Adipose tissue (tissue), 3 donors: ENCODE data around the gene C20orf173. TPM values are rescaled to one million over a fixed set of nuclear protein-coding genes. Genes with fewer than 3 reads are reported as not detected.

Experiments used
- H3K27ac ChIP-seq: one replicate; pipeline ENCODE4 v1.5.1; 2013; ENCODE audit warnings: low read depth, low read length
- WGBS, 3 donors: extraction: QIAGEN DNeasy Blood & Tissue Kit; methylation state at CpG; one replicate each; pipeline ENCODE4 v1.1.7; 2013; 5-methylcytosine and 5-hydroxymethylcytosine counted together
- polyA plus RNA-seq, 3 donors: library from polyadenylated mRNA; stranded (reverse); fragments of 200-250 nt; gene quantifications; one replicate each; pipeline ENCODE4 v1.2.3, GENCODE V29; 2013
- donor health status: healthy with polysubstance abuse.
- donor health status: Bipolar disorder and iron deficiency.
- donor health status: healthy.

Gene C20orf173, protein sequence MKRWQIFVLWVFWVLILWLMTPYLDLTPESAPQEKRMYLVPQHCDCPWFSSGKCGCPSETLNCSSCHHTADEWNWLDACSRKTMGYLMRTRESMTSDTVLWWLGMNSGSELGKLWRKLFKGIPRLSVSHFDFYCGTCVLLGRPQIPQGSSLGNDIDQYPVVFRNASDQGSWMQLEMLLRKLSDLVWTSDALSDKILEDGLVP
- not detected for polyA plus RNA-seq

DNA sequence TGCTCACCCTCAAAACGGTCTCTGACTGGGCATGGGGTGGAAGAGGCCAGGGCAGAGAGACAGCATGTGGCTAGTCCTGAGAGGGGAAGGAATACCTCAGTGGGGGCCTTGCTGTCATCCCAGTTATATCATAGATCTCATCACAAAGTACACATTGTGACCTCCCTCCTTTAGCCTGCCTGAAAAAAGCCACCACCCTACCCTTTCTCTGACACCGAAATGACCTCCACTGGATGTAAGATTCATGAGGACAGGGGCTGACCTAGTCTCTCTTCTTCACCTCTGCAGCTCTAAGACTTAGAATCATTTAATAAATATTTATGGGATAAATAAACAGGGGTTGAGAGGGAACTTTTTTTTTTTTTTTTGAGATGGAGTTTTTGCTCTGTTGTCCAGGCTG lies at the start of gene C20orf173:
Gene C20orf173, minus strand, starts transcription at position 101 of the 400 bp plus-strand sequence. CDS start 279 bp downstream, outside the sequence.
- no peak within 1 kb of the TSS for H3K27ac ChIP-seq
- 94 to 97% (median 95%) methylated on average over 2 of the region's 2 CpGs for WGBS, 3 donors

DNA sequence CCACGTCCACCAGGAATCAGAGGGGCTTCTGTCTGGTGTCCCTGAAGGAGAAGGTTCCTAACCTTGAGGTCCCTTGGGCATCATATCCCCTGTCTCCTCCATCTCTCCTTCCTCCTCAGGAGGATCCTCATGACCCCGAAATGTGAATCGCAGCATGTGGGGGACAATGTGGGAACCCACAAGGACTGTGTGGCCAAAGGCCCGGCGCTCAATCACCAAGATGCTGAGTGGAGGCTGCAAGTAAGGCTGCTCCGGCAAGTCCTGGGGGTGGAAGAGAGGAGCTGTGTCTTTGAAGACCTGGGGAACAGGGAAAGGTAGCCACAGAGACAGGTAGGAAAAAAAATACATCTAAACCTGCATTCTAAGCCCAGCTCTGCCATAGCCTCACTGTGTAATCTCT lies 49.7 kb upstream of the C20orf173 start:
- H3K27ac ChIP-seq, result no peak overlapping the region
- 93 to 96% (median 96%) methylated on average over 6 of the region's 6 CpGs for WGBS, 3 donors

DNA sequence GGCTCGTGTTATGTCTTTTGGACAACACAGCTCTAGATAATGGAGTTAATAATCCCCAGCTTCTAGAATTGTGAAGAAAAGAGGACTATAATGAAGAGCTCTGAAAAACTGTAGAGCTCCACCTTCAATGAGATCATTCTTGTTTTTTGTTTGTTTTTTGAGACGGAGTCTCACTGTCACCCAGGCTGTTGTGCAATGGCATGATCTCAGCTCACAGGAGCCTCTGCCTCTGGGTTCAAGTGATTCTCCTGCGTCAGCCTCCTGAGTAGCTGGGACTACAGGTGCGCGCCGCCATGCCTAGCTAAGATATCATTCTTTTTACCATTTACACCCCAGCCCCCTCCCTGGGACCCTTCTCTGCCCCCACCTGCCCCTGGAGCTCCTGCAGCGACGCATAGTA lies 49.0 kb upstream of the C20orf173 start:
- 90 to 91% (median 90%) methylated on average over 8 of the region's 8 CpGs for WGBS, 3 donors
- H3K27ac ChIP-seq, result no peak overlapping the region

DNA sequence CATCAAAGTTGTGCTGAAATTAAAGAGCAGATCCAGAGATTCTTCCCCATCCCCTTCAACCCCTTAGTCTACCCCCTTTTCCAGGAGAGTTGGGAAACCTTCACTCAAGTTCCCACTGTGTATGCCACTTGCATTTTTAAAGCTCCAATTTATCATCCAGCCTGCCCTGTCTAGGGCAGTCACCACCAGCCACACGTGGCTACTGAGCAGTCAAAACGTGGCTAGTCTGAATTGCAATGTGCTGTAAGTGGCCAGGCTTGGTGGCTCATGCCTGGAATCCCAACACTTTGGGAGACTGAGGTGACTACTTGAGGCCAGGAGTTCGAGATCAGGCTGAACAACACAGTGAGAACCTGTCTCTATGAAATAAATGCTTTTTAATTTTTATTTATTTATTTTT lies 47.4 kb upstream of the C20orf173 start:
- WGBS, 3 donors, result 53 to 73% (median 66%) methylated on average over 3 of the region's 3 CpGs

DNA sequence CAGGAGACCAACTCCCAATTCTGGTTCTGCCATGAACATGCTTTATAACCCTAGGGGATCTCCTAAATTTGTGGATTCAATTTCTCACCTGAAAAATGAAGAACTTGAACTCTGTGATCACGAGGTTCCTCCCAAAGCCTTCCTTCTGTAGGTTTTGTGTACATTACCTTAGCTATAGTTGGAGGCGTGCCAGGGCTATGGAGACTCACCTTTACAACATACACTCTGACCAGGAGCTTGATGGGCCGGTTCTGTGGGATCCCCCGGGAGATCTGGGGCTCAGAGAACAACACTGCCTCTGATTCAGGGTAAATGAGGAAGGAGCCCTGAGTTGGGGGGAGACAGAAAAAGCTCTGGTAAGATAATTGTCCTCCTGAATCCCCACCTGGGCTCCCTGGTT lies 46.5 kb upstream of the C20orf173 start:
- 51 to 77% (median 76%) methylated on average over 4 of the region's 4 CpGs for WGBS, 3 donors
- no peak overlapping the region for H3K27ac ChIP-seq

More for the DNA sequence above, 47.4 kb upstream of the C20orf173 start:
- no peak overlapping the region for H3K27ac ChIP-seq

DNA sequence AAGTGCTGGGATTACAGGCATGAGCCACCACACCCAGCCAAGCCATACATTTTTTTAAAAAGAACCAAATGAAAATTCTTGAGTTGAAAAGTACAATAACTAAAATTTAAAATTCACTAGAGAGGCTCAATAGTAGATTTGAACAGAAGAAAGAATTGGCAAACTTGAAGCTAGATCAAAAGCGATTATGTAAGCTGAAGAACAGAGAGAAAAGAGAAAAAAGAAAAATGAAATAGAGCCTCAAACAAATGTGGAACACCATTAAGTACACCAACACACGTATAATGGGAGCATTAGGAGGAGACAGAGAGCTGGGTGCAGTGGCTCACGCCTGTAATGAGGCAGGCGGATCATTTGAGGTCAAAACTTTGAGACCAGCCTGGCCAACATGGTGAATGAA lies 43.4 kb upstream of the C20orf173 start:
- no peak overlapping the region for H3K27ac ChIP-seq
- 87 to 98% (median 96%) methylated on average over 4 of the region's 4 CpGs for WGBS, 3 donors

DNA sequence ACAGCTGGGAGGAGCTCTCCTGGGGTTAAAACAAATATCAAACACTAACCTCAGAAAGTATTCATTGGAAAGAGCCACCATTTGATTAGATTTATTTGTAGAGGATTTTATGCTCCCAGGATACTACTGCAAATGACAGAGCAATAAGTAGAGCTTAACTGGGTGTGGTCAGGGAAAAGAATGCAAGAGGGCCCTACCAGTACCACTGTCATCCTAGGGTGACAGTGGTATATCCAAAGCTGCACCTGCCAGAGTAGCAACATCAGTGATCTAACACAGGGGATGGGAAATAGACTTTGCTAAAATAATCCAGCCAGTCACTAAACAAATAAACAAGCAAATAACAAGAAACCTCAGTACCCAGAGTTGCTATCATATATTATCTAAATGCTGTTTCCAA lies 42.1 kb upstream of the C20orf173 start:
- no peak overlapping the region for H3K27ac ChIP-seq

DNA sequence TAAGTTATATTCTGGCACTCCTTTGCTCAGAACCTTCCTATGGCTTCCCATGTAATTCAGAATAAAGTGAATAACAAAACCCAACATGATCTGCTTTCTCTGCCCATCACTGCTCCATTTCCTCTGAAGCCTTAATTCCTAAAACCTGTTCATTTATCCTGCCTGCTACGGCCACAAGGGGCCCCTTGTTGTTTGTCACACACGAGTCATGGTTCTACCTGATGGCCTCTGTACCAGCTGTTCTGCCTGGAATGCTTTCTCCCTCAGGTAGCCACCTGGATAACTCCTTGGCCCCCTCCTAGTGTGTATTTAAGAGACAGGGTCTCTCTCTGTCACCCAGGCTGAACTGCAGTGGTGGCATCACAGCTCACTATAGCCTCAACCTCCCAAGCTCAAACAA lies 39.2 kb upstream of the C20orf173 start:
- 5 to 24% (median 9%) methylated on average over 2 of the region's 2 CpGs for WGBS, 3 donors
- H3K27ac ChIP-seq, result no peak overlapping the region

DNA sequence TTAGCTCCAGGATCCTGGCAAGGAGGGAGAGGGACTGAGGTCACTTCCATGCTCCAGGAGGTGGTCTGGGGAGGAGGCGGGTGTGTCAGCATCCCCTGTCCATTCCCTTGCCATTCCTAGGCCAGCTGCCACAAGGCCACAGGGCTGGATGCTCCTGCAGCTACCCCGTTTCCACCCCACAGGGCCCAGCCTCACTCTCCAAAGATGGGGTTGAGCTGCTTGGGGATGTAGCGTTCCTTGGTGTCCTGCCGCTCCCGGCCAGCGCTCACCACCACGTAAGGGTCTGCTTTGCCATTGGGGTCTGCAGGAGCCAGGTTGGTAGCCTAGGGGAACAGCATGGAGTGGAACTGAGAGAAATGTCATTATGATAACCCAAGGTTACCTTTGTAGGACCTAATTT lies 35.5 kb upstream of the C20orf173 start:
- 94 to 96% (median 95%) methylated on average over 7 of the region's 7 CpGs for WGBS, 3 donors
- H3K27ac ChIP-seq, result no peak overlapping the region

DNA sequence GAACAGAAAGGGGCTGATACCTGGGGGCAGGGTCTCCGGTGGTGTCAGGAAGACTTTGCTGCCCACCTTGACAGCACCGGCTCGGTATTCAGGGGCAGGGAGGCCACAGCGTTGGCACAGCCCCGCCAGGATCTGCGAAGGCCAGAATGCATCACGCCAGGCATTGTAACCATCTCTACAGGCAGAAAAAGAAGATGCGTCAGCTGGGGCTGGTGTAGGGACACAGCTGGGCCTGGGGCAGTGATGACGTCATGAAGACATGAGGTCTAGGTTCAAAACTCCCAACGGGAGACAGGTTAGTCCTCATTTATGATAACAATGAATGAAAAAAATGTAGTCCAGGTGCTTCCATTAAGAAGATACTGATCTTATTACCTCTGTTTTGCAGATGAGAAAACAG lies 34.4 kb upstream of the C20orf173 start:
- 89 to 90% (median 90%) methylated on average over 10 of the region's 10 CpGs for WGBS, 3 donors
- no peak overlapping the region for H3K27ac ChIP-seq

DNA sequence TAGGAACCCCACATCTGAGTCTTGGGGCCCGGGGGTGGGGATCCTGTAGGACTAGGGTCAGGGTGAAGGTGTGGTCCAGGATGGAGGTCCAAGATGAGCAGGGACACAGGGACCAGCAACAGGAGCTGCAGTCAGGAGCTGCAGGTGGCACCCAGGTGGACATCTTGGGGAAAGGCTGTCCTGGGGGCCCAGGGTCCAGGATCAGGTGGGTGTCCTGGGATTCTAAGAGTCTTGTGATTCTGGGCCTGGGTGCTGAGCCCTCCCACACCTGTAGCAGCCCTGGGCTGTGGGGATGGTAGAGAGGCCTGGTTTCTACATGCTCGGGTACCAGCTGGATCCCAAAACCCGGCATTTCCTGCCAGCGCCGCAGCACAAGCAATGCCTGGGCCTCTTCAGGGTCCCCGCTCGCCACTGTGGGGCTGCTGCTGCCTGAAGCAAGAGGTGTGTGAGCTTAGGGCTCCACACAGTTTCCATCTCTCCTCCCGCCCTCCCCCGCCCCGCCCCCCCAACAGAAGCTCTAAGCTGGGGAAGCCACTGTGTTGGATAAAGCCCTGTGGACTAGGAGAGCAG lies 33.2 kb upstream of the C20orf173 start:
- no peak overlapping the region for H3K27ac ChIP-seq

DNA sequence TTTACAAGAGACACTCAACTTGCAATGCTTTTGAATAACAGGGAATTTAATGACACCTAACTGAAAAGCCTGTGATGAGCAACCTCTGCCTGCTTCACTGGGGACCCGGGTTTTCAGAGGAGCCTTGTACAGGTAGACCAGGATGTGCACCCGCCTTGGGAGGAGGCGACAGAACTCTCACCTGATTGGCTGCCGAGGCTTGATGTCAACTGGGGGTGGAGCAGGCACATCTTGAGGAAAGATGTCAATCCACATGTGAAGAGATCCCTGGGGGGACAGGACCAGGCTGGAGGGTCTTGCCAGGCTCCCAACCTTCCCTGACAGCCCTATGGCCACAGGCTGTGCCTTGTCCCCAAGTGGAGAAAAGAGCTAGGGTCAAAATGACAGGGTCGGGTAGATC lies 32.2 kb upstream of the C20orf173 start:
- WGBS, 3 donors, result 54 to 66% (median 63%) methylated on average over 5 of the region's 5 CpGs
- no peak overlapping the region for H3K27ac ChIP-seq

More for the DNA sequence above, 33.2 kb upstream of the C20orf173 start:
- 78 to 93% (median 89%) methylated on average over 7 to 10 of the region's 10 CpGs for WGBS, 3 donors

DNA sequence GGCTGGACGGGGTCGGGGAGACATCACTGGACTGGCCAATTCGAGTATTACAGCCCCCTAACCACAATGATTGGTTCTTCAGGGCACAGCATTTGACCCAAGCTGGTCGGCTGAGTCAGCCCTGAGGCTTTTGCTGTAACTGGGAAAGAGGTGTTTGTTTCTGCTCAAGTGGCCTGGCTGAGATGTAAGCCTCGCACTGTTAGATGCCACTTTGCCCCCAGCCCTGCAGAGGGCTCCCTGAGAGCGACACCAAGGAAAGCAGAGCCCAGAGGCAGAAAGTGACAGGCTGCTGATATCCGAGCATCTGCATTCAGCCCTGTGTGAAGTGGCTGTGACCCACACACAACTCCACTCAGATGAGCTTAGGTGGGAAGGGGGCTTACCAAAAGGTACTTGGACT lies 31.8 kb upstream of the C20orf173 start:
- 22 to 36% (median 22%) methylated on average over 7 of the region's 7 CpGs for WGBS, 3 donors
- no peak overlapping the region for H3K27ac ChIP-seq

DNA sequence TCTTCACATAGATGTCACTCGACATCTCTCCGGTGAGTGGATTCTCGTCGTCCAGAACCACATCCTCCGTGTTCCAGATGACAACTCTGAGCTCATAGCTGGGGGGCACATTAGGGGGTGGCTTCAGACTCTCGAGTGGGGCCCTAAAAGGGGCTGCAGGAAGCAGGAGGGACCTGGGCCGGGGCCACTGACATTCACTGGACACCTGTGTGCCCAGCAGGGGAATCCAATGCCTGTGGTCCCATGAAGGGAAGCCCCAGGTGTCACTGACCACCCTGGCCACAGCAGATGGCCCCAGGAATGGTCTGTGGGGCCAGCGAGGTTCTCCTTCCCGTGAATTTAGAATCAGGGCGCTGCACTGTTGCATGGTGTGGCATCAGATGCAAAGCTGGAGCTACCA lies 31.1 kb upstream of the C20orf173 start:
- 72 to 75% (median 75%) methylated on average over 10 of the region's 10 CpGs for WGBS, 3 donors

DNA sequence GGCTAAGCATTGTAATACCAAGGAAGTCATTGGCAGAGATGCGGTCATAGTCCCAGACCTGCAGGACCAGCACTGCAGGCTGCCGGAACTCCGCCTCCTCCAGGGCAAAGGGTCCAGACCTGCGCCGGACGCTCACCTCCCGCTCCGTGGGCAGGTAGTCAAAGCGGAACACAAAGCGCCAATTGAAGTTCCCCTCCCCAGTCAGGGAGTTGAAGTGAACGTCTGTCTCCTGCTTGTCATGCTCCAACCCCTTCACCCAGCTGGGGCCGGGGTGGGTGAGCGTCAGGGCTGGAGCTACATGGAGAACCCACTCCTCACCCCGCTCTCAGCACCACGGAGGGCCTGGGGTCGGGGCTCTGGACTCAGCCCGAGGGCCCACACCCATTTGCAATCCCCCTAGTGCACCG lies 30.7 kb upstream of the C20orf173 start:
- WGBS, 3 donors, result 75 to 78% (median 75%) methylated on average over 18 of the region's 18 CpGs
- no peak overlapping the region for H3K27ac ChIP-seq

More for the DNA sequence above, 31.1 kb upstream of the C20orf173 start:
- no peak overlapping the region for H3K27ac ChIP-seq

DNA sequence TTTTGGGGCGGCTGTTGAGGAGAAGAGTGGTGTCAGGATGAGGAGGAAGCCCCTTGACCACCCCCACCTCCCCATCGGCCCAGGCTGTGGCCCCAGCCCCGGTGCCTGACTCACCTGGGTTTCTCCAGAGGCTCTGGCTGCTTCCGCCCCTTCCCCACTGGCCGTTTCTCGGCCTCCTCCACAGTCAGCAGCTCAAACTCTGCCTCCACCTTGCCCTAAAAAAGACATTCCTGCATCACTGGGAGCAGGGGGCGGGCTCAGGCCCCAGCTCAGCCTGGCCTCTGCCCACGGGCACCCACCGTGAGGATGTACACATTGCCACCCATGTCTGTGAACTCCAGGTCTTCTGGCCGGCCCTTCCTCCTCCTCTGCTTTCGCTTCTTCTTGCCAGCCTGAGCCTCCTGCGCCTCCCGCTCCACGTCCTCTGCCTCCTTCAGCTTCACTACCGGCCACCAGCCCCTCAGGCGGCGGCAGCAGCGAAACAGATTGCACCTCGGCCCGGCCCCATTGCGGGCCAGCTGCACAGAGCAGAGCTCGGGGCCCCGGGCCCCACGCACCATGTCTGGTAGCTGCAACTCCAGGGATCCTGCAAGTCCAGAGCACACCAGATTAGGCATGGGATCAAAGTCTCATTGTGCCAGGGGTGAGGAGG lies 29.7 kb upstream of the C20orf173 start:
- WGBS, 3 donors, result 91 to 94% (median 92%) methylated on average over 23 to 24 of the region's 24 CpGs
- H3K27ac ChIP-seq, result no peak overlapping the region

DNA sequence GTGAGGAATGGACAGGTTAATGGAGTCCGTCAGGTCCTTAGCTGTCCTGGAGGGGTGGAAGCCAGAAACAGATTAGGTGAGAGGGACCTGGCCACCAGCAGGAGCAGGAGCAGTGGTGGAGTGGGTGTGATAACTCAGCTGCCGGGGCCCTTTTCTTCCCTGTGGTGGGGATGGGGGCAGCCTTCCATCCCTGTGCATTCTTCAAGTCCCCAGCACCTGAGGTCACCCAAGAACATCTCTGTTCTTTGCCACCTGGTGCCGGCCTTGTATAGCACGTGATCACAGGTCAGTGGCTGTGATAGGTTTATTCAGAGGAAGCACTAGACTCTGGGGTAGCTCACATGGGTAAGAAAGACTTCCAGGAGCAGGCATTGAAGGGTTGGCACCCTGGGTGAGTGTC lies 29.0 kb upstream of the C20orf173 start:
- 87 to 94% (median 93%) methylated on average over 4 of the region's 4 CpGs for WGBS, 3 donors
- no peak overlapping the region for H3K27ac ChIP-seq

DNA sequence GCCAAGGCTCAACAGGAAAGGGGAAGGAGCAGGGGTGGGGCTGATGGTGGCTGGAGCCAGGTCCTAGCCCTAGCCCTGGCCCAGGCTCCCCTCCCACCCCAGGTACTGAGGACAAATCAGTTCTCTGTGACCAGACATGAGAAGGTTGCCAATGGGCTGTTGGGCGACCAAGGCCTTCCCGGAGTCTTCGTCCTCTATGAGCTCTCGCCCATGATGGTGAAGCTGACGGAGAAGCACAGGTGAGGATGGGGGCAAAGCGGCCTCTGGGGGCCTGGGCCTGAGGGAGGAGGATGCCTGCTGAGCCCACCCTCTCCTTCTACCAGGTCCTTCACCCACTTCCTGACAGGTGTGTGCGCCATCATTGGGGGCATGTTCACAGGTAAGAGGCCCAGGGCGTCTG lies 27.4 kb upstream of the C20orf173 start:
- WGBS, 3 donors, result 94 to 98% (median 97%) methylated on average over 7 to 8 of the region's 8 CpGs
- no peak overlapping the region for H3K27ac ChIP-seq

DNA sequence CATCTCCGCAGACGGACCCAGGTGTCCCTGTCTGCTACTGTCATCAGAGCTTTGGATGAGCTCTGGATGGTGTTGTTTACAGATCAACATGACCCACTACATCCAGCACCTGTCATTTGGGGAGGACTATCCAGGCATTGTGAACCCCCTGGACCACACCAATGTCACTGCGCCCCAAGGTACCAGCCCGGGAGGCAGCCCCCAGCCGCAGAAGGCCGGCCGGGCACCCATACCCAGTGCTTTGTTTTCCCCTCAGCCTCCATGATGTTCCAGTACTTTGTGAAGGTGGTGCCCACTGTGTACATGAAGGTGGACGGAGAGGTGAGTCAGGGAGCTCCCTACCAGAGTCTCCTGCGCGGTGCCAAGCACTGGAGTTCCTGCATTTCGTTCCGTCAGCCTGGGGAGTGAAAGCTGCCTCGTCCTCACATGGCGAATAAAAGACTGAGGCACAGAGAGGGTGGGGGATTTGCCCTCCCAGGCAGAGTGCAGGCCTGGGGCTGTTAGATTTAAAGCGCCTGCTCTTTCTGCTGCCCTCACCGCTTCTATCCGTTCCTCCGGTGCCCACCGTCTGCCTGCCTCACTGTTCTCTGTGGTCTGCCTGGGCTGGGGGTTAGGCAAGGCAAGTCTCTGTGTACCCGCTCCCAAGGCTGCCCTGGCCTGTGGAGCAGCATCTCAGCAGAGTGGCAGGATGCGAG lies 26.6 kb upstream of the C20orf173 start:
- WGBS, 3 donors, result 95 to 96% (median 95%) methylated on average over 21 of the region's 21 CpGs
- H3K27ac ChIP-seq, result no peak overlapping the region
